K562 (cell line): ENCODE data around the gene FBN3. TPM values are rescaled to one million over a fixed set of nuclear protein-coding genes. Genes with fewer than 3 reads are reported as not detected.

ENCODE experiments used
- ARID1B ChIP-seq: fragments of 450-650 bp; IDR thresholded peaks from 2 replicates; pipeline ENCODE4 v1.6.1; 2016; ENCODE audit warnings: antibody characterized with exemption, mild to moderate bottlenecking, inconsistent platforms
- ARNT ChIP-seq, 2 experiments: fragments of 450-650 bp; IDR thresholded peaks; 2 replicates each; pipeline ENCODE4 v1.6.1; 2016; ENCODE audit warnings: mild to moderate bottlenecking in 1 of 2
- CBFA2T3 ChIP-seq: fragments of 450-650 bp; IDR thresholded peaks from 2 replicates; pipeline ENCODE4 v1.6.1; 2017
- CREM ChIP-seq: IDR thresholded peaks from 2 replicates; pipeline ENCODE4 v1.6.1; 2014; ENCODE audit warnings: antibody characterized with exemption, low read depth
- CXXC5 ChIP-seq: fragments of 250-450 bp; sonication (Bioruptor Pico); IDR thresholded peaks from 2 replicates; pipeline ENCODE4 v1.8.0; 2022; ENCODE audit warnings: inconsistent platforms, mild to moderate bottlenecking, moderate library complexity
- E2F6 ChIP-seq, 2 experiments: IDR thresholded peaks; 2 replicates each; pipeline ENCODE4 v1.6.1; 2011; ENCODE audit warnings: borderline replicate concordance in 1 of 2, control low read depth in 1 of 2, low read depth in 1 of 2, low read length in 1 of 2, mild to moderate bottlenecking in 1 of 2, mixed read lengths in 1 of 2, moderate library complexity in 1 of 2; ENCODE audit not compliant: insufficient read depth in 1 of 2, insufficient read length in 1 of 2, poor library complexity in 1 of 2, severe bottlenecking in 1 of 2; ENCODE audit errors: extremely low read depth in 1 of 2
- ERF ChIP-seq: fragments of 450-650 bp; formaldehyde crosslinking; IDR thresholded peaks from 2 replicates; pipeline ENCODE4 v1.4.0; 2020; ENCODE audit warnings: mild to moderate bottlenecking, mixed read lengths
- FOXO4 ChIP-seq: fragments of 450-650 bp; formaldehyde crosslinking; IDR thresholded peaks from 2 replicates; pipeline ENCODE4 v1.4.0; 2020; ENCODE audit warnings: mild to moderate bottlenecking, moderate library complexity
- NFIC ChIP-seq: fragments of 450-650 bp; IDR thresholded peaks from 2 replicates; pipeline ENCODE4 v1.6.1; 2017; ENCODE audit warnings: mild to moderate bottlenecking, inconsistent platforms
- RAD21 ChIP-seq, 2 experiments: fragments of 250-450 bp in 1 of 2; fragments of 450-650 bp in 1 of 2; sonication (Bioruptor Pico) in 1 of 2; formaldehyde crosslinking in 1 of 2; IDR thresholded peaks in 1 of 2; conservative IDR thresholded peaks in 1 of 2; 2 replicates each; pipeline versions ENCODE4 v1.4.0 to v1.8.0; 2020 to 2022; ENCODE audit warnings: mild to moderate bottlenecking in 2 of 2, moderate library complexity in 1 of 2
- RBM15 ChIP-seq: fragments of 200-400 bp; formaldehyde crosslinking; IDR thresholded peaks from 2 replicates; pipeline ENCODE4 v1.6.1; 2018; ENCODE audit warnings: mild to moderate bottlenecking, low read length, moderate library complexity; ENCODE audit not compliant: insufficient read depth
- REST ChIP-seq, 2 experiments: fragments of 450-650 bp; formaldehyde crosslinking in 1 of 2; IDR thresholded peaks; 2 replicates each; pipeline versions ENCODE4 v1.4.0 to v1.6.1; 2014 to 2020; ENCODE audit warnings: mild to moderate bottlenecking in 2 of 2, borderline replicate concordance in 1 of 2, low read depth in 1 of 2
- SNRNP70 ChIP-seq: fragments of 200-400 bp; formaldehyde crosslinking; optimal IDR thresholded peaks from 2 replicates; pipeline ENCODE3; 2017; ENCODE audit warnings: low read depth, low read length
- SOX6 ChIP-seq: fragments of 450-650 bp; IDR thresholded peaks from 2 replicates; pipeline ENCODE4 v1.6.1; 2014; ENCODE audit warnings: mild to moderate bottlenecking
- TCF3 ChIP-seq: sonication (generic); formaldehyde crosslinking; IDR thresholded peaks from 2 replicates; pipeline ENCODE4 v1.4.0; 2020; ENCODE audit warnings: mild to moderate bottlenecking, missing genetic modification reagents
- polyA plus RNA-seq, 8 experiments: library from polyadenylated mRNA; depleted of rRNA in 4 of 8; stranded (reverse) in 5 of 8; unstranded in 3 of 8; fragments of >200 nt; fragmentation: Nextera tagmentation in 2 of 8; fragmentation: Illumina TruSeq in 1 of 8; extraction: Ambion mirVana in 2 of 8; extraction: Trizol in 1 of 8; gene quantifications; 2 replicates each; pipeline versions ENCODE4 v1.2.1 to v1.2.3, GENCODE V29; 2011 to 2014; ENCODE audit warnings: inconsistent platforms in 1 of 8, missing spikeins in 1 of 8
- total RNA-seq, 7 experiments: library from RNA; depleted of rRNA in 6 of 7; stranded (reverse); fragments of >200 nt in 6 of 7; fragmentation: Illumina TruSeq in 2 of 7; extraction: Trizol in 2 of 7; gene quantifications; 2 replicates each; pipeline versions ENCODE4 v1.2.1 to v1.2.3, GENCODE V29; 2011 to 2021; ENCODE audit warnings: low replicate concordance in 1 of 7

Gene FBN3
- total and polyA plus RNA-seq, 9 of the 15 experiments (the other 6 are each of a cell fraction or from before 2014, with no cell fraction given) = under 0.01 to 0.29 (median 0.01) TPM; not detected in 4

GRCh38 chr19:8022275-8022674, 127.1 kb downstream of the FBN3 start (continued):
- peak; percentile 45; the same call in 1 of the 2 replicates for TF ChIP-seq REST (IDR thresholded peaks at IDR 0.05; ENCODE audit: borderline replicate concordance)
- no peak for TF ChIP-seq REST (CRISPR knock-in tag; IDR thresholded peaks at IDR 0.05; ENCODE audit: low read depth)
- TF ChIP-seq FOXO4 (CRISPR knock-in tag) = no peak
- no peak for TF ChIP-seq SOX6
- TF ChIP-seq E2F6 (IDR thresholded peaks at IDR 0.05; ENCODE audit: borderline replicate concordance in 1 of 2, extremely low read depth in 1 of 2, insufficient read depth in 1 of 2, insufficient read length in 1 of 2, low read depth in 1 of 2, low read length in 1 of 2, poor library complexity in 1 of 2, severe bottlenecking in 1 of 2) = no peak
- 0 out of 2 replicates have a peak, but pooled peaks have one; percentile 17 for TF ChIP-seq CREM
- no peak for TF ChIP-seq RBM15
- TF ChIP-seq CBFA2T3 = peak; percentile 67
- no peak for TF ChIP-seq SNRNP70
- TF ChIP-seq ERF = no peak
- peak; percentile 42; the same call in 1 of the 2 replicates for TF ChIP-seq NFIC
- peak; percentile 46 for TF ChIP-seq TCF3 (CRISPR knock-in tag)
- peak; percentile 51 for TF ChIP-seq ARID1B
- TF ChIP-seq ARNT (IDR thresholded peaks at IDR 0.05) = peak in 1 of 2 experiments; percentile 28; a peak in 1 of 4 replicates
- peak; percentile 66 for TF ChIP-seq CXXC5 (CRISPR knock-in tag)
- peak in 1 of 2 experiments; percentile 33; a peak in 1 of 4 replicates for TF ChIP-seq RAD21 (CRISPR knock-in tag; conservative IDR thresholded peaks at IDR 0.05 in 1 of 2, IDR thresholded peaks at IDR 0.05 in 1 of 2)
